Measurements from ENCODE around the gene LRIG1.

Gene LRIG1

GRCh38 chr3:66500576-66501482 lies at the start of gene LRIG1:
Gene LRIG1, minus strand, starts transcription at chr3:66501022. Its CDS starts 615 bp downstream, at chr3:66500407.
- Histone ChIP-seq H3K27me3 (ENCODE audit: insufficient read depth, low read length) (peaks cover 24% of the 10 kb centered on the region), H2AFZ (ENCODE audit: low read length, unreplicated experiment) (peak within 1 kb of the TSS; percentile 84), H3K27ac (ENCODE audit: low read depth, low read length) (no peak within 1 kb of the TSS; the same call in 1 of the 2 replicates), H3K4me3 (ENCODE audit: low read depth, low read length) (peak within 1 kb of the TSS; percentile 94), H3K79me2 (ENCODE audit: control insufficient read depth, insufficient read depth, low read length, unreplicated experiment) (peaks cover 3% of the 10 kb centered on the region), H3K4me1 (ENCODE audit: control insufficient read depth, insufficient read depth, low read length, unreplicated experiment) (peaks cover 3% of the 10 kb centered on the region), H3K36me3 (ENCODE audit: insufficient read depth, low read length) (no peaks in the 10 kb centered on the region)

- Histone ChIP-seq H3K4me3 (ENCODE audit: low read depth, low read length) (no peak overlapping the region), H3K79me2 (ENCODE audit: control insufficient read depth, insufficient read depth, low read length, unreplicated experiment) (no peaks in the 10 kb centered on the region), H2AFZ (ENCODE audit: low read length, unreplicated experiment) (no peak overlapping the region), H3K36me3 (ENCODE audit: insufficient read depth, low read length) (no peaks in the 10 kb centered on the region), H3K27ac (ENCODE audit: low read depth, low read length) (no peak overlapping the region), H3K4me1 (ENCODE audit: control insufficient read depth, insufficient read depth, low read length, unreplicated experiment) (no peaks in the 10 kb centered on the region), H3K27me3 (ENCODE audit: insufficient read depth, low read length) (no peaks in the 10 kb centered on the region)
These were observed 44.0 kb upstream of the LRIG1 start for GRCh38 chr3:66544619-66545429.

- H3K36me3 ChIP-seq (ENCODE audit: insufficient read depth, low read length) = no peaks in the 10 kb centered on the region
- no peaks in the 10 kb centered on the region for H3K79me2 ChIP-seq (ENCODE audit: control insufficient read depth, insufficient read depth, low read length, unreplicated experiment)
- H3K27ac ChIP-seq (ENCODE audit: low read depth, low read length) = no peak overlapping the region
- no peak overlapping the region for H3K4me3 ChIP-seq (ENCODE audit: low read depth, low read length)
- no peaks in the 10 kb centered on the region for H3K27me3 ChIP-seq (ENCODE audit: insufficient read depth, low read length)
- H2AFZ ChIP-seq (ENCODE audit: low read length, unreplicated experiment) = no peak overlapping the region
- H3K4me1 ChIP-seq (ENCODE audit: control insufficient read depth, insufficient read depth, low read length, unreplicated experiment) = no peaks in the 10 kb centered on the region
These were observed 41.3 kb upstream of the LRIG1 start for GRCh38 chr3:66542153-66542552.

GRCh38 chr3:66539466-66539989 lies 38.7 kb upstream of the LRIG1 start:
- Histone ChIP-seq H2AFZ (ENCODE audit: low read length, unreplicated experiment) (no peak overlapping the region), H3K4me3 (ENCODE audit: low read depth, low read length) (no peak overlapping the region), H3K27me3 (ENCODE audit: insufficient read depth, low read length) (no peaks in the 10 kb centered on the region), H3K36me3 (ENCODE audit: insufficient read depth, low read length) (no peaks in the 10 kb centered on the region), H3K4me1 (ENCODE audit: control insufficient read depth, insufficient read depth, low read length, unreplicated experiment) (no peaks in the 10 kb centered on the region), H3K27ac (ENCODE audit: low read depth, low read length) (no peak overlapping the region), H3K79me2 (ENCODE audit: control insufficient read depth, insufficient read depth, low read length, unreplicated experiment) (no peaks in the 10 kb centered on the region)

- Histone ChIP-seq H3K4me3 (ENCODE audit: low read depth, low read length) (no peak overlapping the region), H3K27ac (ENCODE audit: low read depth, low read length) (no peak overlapping the region), H3K4me1 (ENCODE audit: control insufficient read depth, insufficient read depth, low read length, unreplicated experiment) (no peaks in the 10 kb centered on the region), H3K27me3 (ENCODE audit: insufficient read depth, low read length) (no peaks in the 10 kb centered on the region), H3K79me2 (ENCODE audit: control insufficient read depth, insufficient read depth, low read length, unreplicated experiment) (no peaks in the 10 kb centered on the region), H3K36me3 (ENCODE audit: insufficient read depth, low read length) (no peaks in the 10 kb centered on the region), H2AFZ (ENCODE audit: low read length, unreplicated experiment) (no peak overlapping the region)
These were observed 37.6 kb upstream of the LRIG1 start for GRCh38 chr3:66538390-66538789.

GRCh38 chr3:66537735-66538134 lies 36.9 kb upstream of the LRIG1 start:
- Histone ChIP-seq H3K4me3 (ENCODE audit: low read depth, low read length) (no peak overlapping the region), H3K36me3 (ENCODE audit: insufficient read depth, low read length) (no peaks in the 10 kb centered on the region), H3K27me3 (ENCODE audit: insufficient read depth, low read length) (no peaks in the 10 kb centered on the region), H3K27ac (ENCODE audit: low read depth, low read length) (no peak overlapping the region), H3K79me2 (ENCODE audit: control insufficient read depth, insufficient read depth, low read length, unreplicated experiment) (no peaks in the 10 kb centered on the region), H2AFZ (ENCODE audit: low read length, unreplicated experiment) (no peak overlapping the region), H3K4me1 (ENCODE audit: control insufficient read depth, insufficient read depth, low read length, unreplicated experiment) (no peaks in the 10 kb centered on the region)

- H3K27ac ChIP-seq (ENCODE audit: low read depth, low read length) = no peak overlapping the region
- H3K27me3 ChIP-seq (ENCODE audit: insufficient read depth, low read length) = no peaks in the 10 kb centered on the region
- no peaks in the 10 kb centered on the region for H3K36me3 ChIP-seq (ENCODE audit: insufficient read depth, low read length)
- H3K4me3 ChIP-seq (ENCODE audit: low read depth, low read length) = no peak overlapping the region
- H3K79me2 ChIP-seq (ENCODE audit: control insufficient read depth, insufficient read depth, low read length, unreplicated experiment) = no peaks in the 10 kb centered on the region
- no peaks in the 10 kb centered on the region for H3K4me1 ChIP-seq (ENCODE audit: control insufficient read depth, insufficient read depth, low read length, unreplicated experiment)
- no peak overlapping the region for H2AFZ ChIP-seq (ENCODE audit: low read length, unreplicated experiment)
These were observed 36.0 kb upstream of the LRIG1 start for GRCh38 chr3:66536791-66537190.

- no peak overlapping the region for H3K27ac ChIP-seq (ENCODE audit: low read depth, low read length)
- no peaks in the 10 kb centered on the region for H3K79me2 ChIP-seq (ENCODE audit: control insufficient read depth, insufficient read depth, low read length, unreplicated experiment)
- H2AFZ ChIP-seq (ENCODE audit: low read length, unreplicated experiment) = no peak overlapping the region
- H3K36me3 ChIP-seq (ENCODE audit: insufficient read depth, low read length) = no peaks in the 10 kb centered on the region
- H3K27me3 ChIP-seq (ENCODE audit: insufficient read depth, low read length) = no peaks in the 10 kb centered on the region
- H3K4me1 ChIP-seq (ENCODE audit: control insufficient read depth, insufficient read depth, low read length, unreplicated experiment) = no peaks in the 10 kb centered on the region
- no peak overlapping the region for H3K4me3 ChIP-seq (ENCODE audit: low read depth, low read length)
These were observed 33.6 kb upstream of the LRIG1 start for GRCh38 chr3:66534304-66534845.

GRCh38 chr3:66532613-66533012 lies 31.8 kb upstream of the LRIG1 start:
- H3K79me2 ChIP-seq (ENCODE audit: control insufficient read depth, insufficient read depth, low read length, unreplicated experiment) = no peaks in the 10 kb centered on the region
- no peak overlapping the region for H2AFZ ChIP-seq (ENCODE audit: low read length, unreplicated experiment)
- no peak overlapping the region for H3K27ac ChIP-seq (ENCODE audit: low read depth, low read length)
- no peak overlapping the region for H3K4me3 ChIP-seq (ENCODE audit: low read depth, low read length)
- H3K27me3 ChIP-seq (ENCODE audit: insufficient read depth, low read length) = no peaks in the 10 kb centered on the region
- H3K4me1 ChIP-seq (ENCODE audit: control insufficient read depth, insufficient read depth, low read length, unreplicated experiment) = no peaks in the 10 kb centered on the region
- no peaks in the 10 kb centered on the region for H3K36me3 ChIP-seq (ENCODE audit: insufficient read depth, low read length)

GRCh38 chr3:66532160-66532587 lies 31.4 kb upstream of the LRIG1 start:
- Histone ChIP-seq H3K27ac (ENCODE audit: low read depth, low read length) (no peak overlapping the region), H2AFZ (ENCODE audit: low read length, unreplicated experiment) (no peak overlapping the region), H3K4me1 (ENCODE audit: control insufficient read depth, insufficient read depth, low read length, unreplicated experiment) (no peaks in the 10 kb centered on the region), H3K27me3 (ENCODE audit: insufficient read depth, low read length) (no peaks in the 10 kb centered on the region), H3K36me3 (ENCODE audit: insufficient read depth, low read length) (no peaks in the 10 kb centered on the region), H3K79me2 (ENCODE audit: control insufficient read depth, insufficient read depth, low read length, unreplicated experiment) (no peaks in the 10 kb centered on the region), H3K4me3 (ENCODE audit: low read depth, low read length) (no peak overlapping the region)

Data from ACC112 (cell line).